Left lung (tissue), 10 donors: Measurements from ENCODE around the gene ZNF138. TPM values are rescaled to one million over a fixed set of nuclear protein-coding genes. Genes with fewer than 3 reads are reported as not detected.
"Not testable (repeated sequence)": the region's sequence is repeated elsewhere in the genome, so short reads cannot be mapped to it uniquely, and the experiment has no call there.

Experiments
- ATAC-seq: fragments of 200-7000 bp; cut with Tn5 transposase; one replicate; pipeline ENCODE4 v1.9.1; 2020; ENCODE audit warnings: moderate library complexity
- DNase-seq, 4 donors: peaks; one replicate each; pipeline ENCODE4 v3.0.0-alpha.2; 2013 to 2020
- H3K27ac ChIP-seq, 2 donors: fragments of 200-600 bp; sonication (generic) in 1 of 2; one replicate each; pipeline versions ENCODE4 v1.5.0 to v1.8.0; 2020 to 2021
- H3K27me3 ChIP-seq, 2 donors: fragments of 200-600 bp; sonication (generic) in 1 of 2; one replicate each; pipeline versions ENCODE4 v1.5.0 to v1.8.0; 2020 to 2021
- H3K36me3 ChIP-seq, 2 donors: fragments of 200-600 bp; sonication (generic) in 1 of 2; one replicate each; pipeline versions ENCODE4 v1.5.0 to v1.8.0; 2020 to 2021
- H3K4me1 ChIP-seq, 2 donors: fragments of 200-600 bp; one replicate each; pipeline ENCODE4 v1.8.0; 2021
- H3K4me3 ChIP-seq, 2 donors: fragments of 200-600 bp; sonication (generic) in 1 of 2; one replicate each; pipeline versions ENCODE4 v1.5.0 to v1.8.0; 2020 to 2021; ENCODE audit warnings: mild to moderate bottlenecking in 1 of 2
- H3K9me3 ChIP-seq, 2 donors: fragments of 200-600 bp; sonication (generic) in 1 of 2; one replicate each; pipeline versions ENCODE4 v1.5.0 to v1.8.0; 2020 to 2021
- CTCF ChIP-seq, 2 donors: fragments of 200-600 bp; sonication (generic) in 1 of 2; IDR thresholded peaks; one replicate each; pipeline versions ENCODE4 v1.5.0 to v1.8.0; 2021; ENCODE audit warnings: antibody characterized with exemption in 2 of 2
- intact Hi-C, 2 donors: fragments of 100-400 bp; cut with DNase I; formaldehyde crosslinking; loops; one replicate each; pipeline versions ENCODE4 v1.11.2 to v1.14.2; 2022
- polyA plus RNA-seq, 6 donors: library from polyadenylated mRNA; unstranded; fragments of 120-200 nt; gene quantifications; one replicate each; pipeline ENCODE4 v1.2.1, GENCODE V29; 2013; ENCODE audit not compliant: insufficient read length in 6 of 6
- total RNA-seq, 2 donors: library from RNA; stranded (reverse); fragmentation: NEBNext Ultra II Directional; extraction: Animal tissue kit (Norgen Biotek cat#: 25700); gene quantifications; one replicate each; pipeline ENCODE4 v1.2.1, GENCODE V29; 2021
- donor health status: DM: no; HTN: yes; CAD: no.
- donor health status: DM: no; HTN: no; CAD: no.

ZNF138 gene
- total and polyA plus RNA-seq, 8 donors, result 6.0 to 19.4 (median 16.5) TPM

- H3K27me3 ChIP-seq, result no peaks in the 10 kb centered on the region
- intact Hi-C loops, result no loop called here
- H3K4me1 ChIP-seq, result no peaks in the 10 kb centered on the region
- no peaks in the 10 kb centered on the region for H3K36me3 ChIP-seq
- no peak overlapping the region for H3K4me3 ChIP-seq
- H3K27ac ChIP-seq, result no peak overlapping the region
- DNase-seq, result no peak
- no peak for ATAC-seq
- no peak for TF ChIP-seq CTCF (IDR thresholded peaks at IDR 0.05)
- H3K9me3 ChIP-seq, result no peaks in the 10 kb centered on the region
These were observed 60.7 kb downstream of the ZNF138 start for GRCh38 chr7:64854969-64855368.

GRCh38 chr7:64863021-64863420, 68.8 kb downstream of the ZNF138 start:
- H3K36me3 ChIP-seq, result no peaks in the 10 kb centered on the region
- no peak overlapping the region for H3K4me3 ChIP-seq
- TF ChIP-seq CTCF (IDR thresholded peaks at IDR 0.05), result no peak
- H3K4me1 ChIP-seq, result no peaks in the 10 kb centered on the region
- ATAC-seq, result no peak
- no peak for DNase-seq
- intact Hi-C loops, result no loop called here
- H3K27me3 ChIP-seq, result no peaks in the 10 kb centered on the region
- H3K27ac ChIP-seq, result no peak overlapping the region
- H3K9me3 ChIP-seq, result peaks cover 0 to 8% of the 10 kb centered on the region in 2 donors

- intact Hi-C loops, H3K9me3 ChIP-seq, H3K4me3 ChIP-seq, H3K4me1 ChIP-seq, H3K36me3 ChIP-seq, ATAC-seq, DNase-seq, H3K27ac ChIP-seq, H3K27me3 ChIP-seq: not testable (repeated sequence)
These were observed 69.3 kb downstream of the ZNF138 start for GRCh38 chr7:64863530-64863929.

GRCh38 chr7:64863969-64864368, 69.7 kb downstream of the ZNF138 start:
- H3K4me3 ChIP-seq, result no peak overlapping the region
- H3K9me3 ChIP-seq, result peaks cover 0 to 11% of the 10 kb centered on the region in 2 donors
- H3K27ac ChIP-seq, result no peak overlapping the region
- ATAC-seq, result no peak
- no peak for DNase-seq
- H3K27me3 ChIP-seq, result no peaks in the 10 kb centered on the region
- H3K4me1 ChIP-seq, result no peaks in the 10 kb centered on the region
- intact Hi-C loops, result no loop called here
- no peaks in the 10 kb centered on the region for H3K36me3 ChIP-seq
- no peak for TF ChIP-seq CTCF (IDR thresholded peaks at IDR 0.05)

DNA sequence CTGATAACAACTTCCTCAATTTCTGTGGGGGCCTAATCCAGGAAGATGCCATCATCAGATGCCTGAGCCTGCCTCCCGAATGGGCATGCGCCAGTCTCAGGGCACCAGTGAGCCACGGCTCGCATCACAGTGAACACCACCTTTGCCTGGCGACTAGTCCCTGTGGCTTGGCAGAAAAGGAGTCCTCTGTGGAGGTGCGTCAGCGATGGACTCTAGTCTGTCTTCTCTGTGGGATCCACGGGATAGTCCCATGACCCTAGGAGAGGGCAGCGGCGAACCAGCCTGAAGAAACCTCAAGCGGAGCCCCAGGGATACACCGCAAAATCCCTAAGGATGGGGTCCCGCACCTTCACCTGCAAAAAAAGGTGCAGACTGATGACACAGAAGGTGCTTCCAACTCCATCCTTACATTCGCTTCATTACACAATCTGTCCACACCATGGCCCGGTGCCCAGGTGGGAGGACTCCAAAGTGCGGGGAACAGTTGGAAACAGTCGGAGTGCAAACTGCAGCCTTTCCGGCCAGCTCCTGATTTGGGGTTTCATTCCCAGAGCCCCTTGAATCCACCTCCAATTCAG, 73.7 kb downstream of the ZNF138 start:
- H3K4me1 ChIP-seq, result no peaks in the 10 kb centered on the region
- intact Hi-C loops, result no loop called here
- no peaks in the 10 kb centered on the region for H3K27me3 ChIP-seq
- peaks cover 0 to 44% of the 10 kb centered on the region in 2 donors for H3K9me3 ChIP-seq
- no peak overlapping the region for H3K27ac ChIP-seq
- DNase-seq (no peak), ATAC-seq (no peak)
- H3K4me3 ChIP-seq, result no peak overlapping the region
- H3K36me3 ChIP-seq, result no peaks in the 10 kb centered on the region
- no peak for TF ChIP-seq CTCF (IDR thresholded peaks at IDR 0.05)

- H3K4me1 ChIP-seq, result no peaks in the 10 kb centered on the region
- no peak overlapping the region for H3K4me3 ChIP-seq
- peaks cover 0 to 44% of the 10 kb centered on the region in 2 donors for H3K9me3 ChIP-seq
- DNase-seq (no peak), ATAC-seq (no peak)
- intact Hi-C loops, result no loop called here
- no peak overlapping the region for H3K27ac ChIP-seq
- no peak for TF ChIP-seq CTCF (IDR thresholded peaks at IDR 0.05)
- H3K36me3 ChIP-seq, result no peaks in the 10 kb centered on the region
- H3K27me3 ChIP-seq, result no peaks in the 10 kb centered on the region
These were observed 74.3 kb downstream of the ZNF138 start for GRCh38 chr7:64868499-64868898.
